NCI-H748 (cell line): ENCODE results near the gene PPP2R3A.

Experiments used
- DNase-seq: peaks from one replicate; lab custom pipeline; 2025; ENCODE audit not compliant: unreplicated experiment; lab: John Stamatoyannopoulos, UW

Gene PPP2R3A

GRCh38 chr3:136193278-136194054 is 227.9 kb downstream of the PPP2R3A start:
- no peak for DNase-seq

- DNase-seq: peak; percentile 26
These were observed 229.1 kb downstream of the PPP2R3A start for GRCh38 chr3:136194409-136195257.

- peak; percentile 74 for DNase-seq
These were observed 229.9 kb downstream of the PPP2R3A start for GRCh38 chr3:136195258-136196063.

- DNase-seq: no peak
These were observed 230.5 kb downstream of the PPP2R3A start, which contains the start of gene MSL2 for GRCh38 chr3:136196064-136196400. Gene MSL2, minus strand, starts transcription at chr3:136196335. Its CDS starts 1,222 bp downstream, at chr3:136195113.

- DNase-seq: peak; percentile 98
These were observed 231.1 kb downstream of the PPP2R3A start for GRCh38 chr3:136196401-136197158.

- DNase-seq: peak; percentile 19
These were observed 231.7 kb downstream of the PPP2R3A start for GRCh38 chr3:136197159-136197793.
